PFSK-1 (cell line): ENCODE measurements around the gene SARDH.

ENCODE experiments used
- FOXP2 ChIP-seq: optimal IDR thresholded peaks from 2 replicates; pipeline ENCODE3; 2011; ENCODE audit warnings: borderline replicate concordance, control low read depth, inconsistent platforms; ENCODE audit not compliant: insufficient read depth; ENCODE audit errors: extremely low read length, extremely low read depth
- POLR2AphosphoS5 ChIP-seq: IDR thresholded peaks from 2 replicates; pipeline ENCODE4 v1.6.1; 2012; ENCODE audit warnings: low read depth, mild to moderate bottlenecking, control low read depth, low read length, moderate library complexity
- SIN3A ChIP-seq: IDR thresholded peaks from 2 replicates; pipeline ENCODE4 v1.6.1; 2012; ENCODE audit warnings: mild to moderate bottlenecking, low read length, moderate library complexity, borderline replicate concordance; ENCODE audit not compliant: insufficient read depth
- TAF1 ChIP-seq: IDR thresholded peaks from 2 replicates; pipeline ENCODE4 v1.6.1; 2012; ENCODE audit warnings: low read length, control low read depth, borderline replicate concordance; ENCODE audit not compliant: insufficient read depth
- TF ChIP-seq, protein P1 (sequence below), 2 experiments: IDR thresholded peaks; 2 replicates each; pipeline versions ENCODE4 v1.6.1 to v1.8.0; 2011 to 2012; ENCODE audit warnings: low read depth in 2 of 2, low read length in 2 of 2, control low read depth in 1 of 2, inconsistent platforms in 1 of 2, mild to moderate bottlenecking in 1 of 2, moderate library complexity in 1 of 2; ENCODE audit not compliant: insufficient read depth in 1 of 2

The SARDH gene

DNA sequence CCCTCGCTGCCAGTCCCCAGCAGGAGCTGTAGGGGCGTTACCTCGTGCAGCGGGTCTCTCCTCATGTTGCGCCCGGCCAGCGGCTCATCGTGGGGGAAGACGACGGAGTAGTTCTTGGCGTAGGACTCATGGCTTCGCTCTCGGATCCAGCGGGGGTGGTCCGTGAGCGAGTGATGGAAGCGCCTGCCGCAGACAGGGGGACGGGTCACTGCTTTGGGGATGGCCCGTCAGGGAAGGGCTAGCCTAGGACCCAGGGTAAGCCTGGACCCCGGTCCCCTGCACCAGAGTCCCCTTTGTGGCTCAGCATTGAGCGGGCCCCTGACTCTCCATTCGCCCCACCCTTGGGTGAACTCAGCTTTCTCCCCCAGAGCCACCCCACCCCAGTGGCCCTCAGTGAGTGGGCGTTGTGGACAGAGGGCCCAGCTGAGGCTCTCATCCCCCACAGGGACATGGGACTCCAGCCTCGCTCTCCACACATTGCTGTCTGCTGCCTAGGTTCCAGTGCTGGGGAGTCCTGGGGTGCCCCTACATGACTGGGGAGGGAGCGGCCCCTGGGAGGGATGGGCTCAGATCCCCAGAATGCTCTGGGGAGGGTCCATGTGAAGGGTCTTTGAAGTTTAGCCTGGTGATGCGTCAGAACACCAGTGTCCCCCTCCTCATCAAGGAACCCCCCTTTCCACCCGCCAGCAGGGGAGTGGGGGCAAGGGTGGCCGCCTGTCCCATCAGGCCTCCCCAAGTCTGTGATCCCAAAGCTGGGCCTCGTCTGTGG, 29.7 kb downstream of the SARDH start:
- no peak for TF ChIP-seq POLR2AphosphoS5
- TF ChIP-seq, protein P1, sequence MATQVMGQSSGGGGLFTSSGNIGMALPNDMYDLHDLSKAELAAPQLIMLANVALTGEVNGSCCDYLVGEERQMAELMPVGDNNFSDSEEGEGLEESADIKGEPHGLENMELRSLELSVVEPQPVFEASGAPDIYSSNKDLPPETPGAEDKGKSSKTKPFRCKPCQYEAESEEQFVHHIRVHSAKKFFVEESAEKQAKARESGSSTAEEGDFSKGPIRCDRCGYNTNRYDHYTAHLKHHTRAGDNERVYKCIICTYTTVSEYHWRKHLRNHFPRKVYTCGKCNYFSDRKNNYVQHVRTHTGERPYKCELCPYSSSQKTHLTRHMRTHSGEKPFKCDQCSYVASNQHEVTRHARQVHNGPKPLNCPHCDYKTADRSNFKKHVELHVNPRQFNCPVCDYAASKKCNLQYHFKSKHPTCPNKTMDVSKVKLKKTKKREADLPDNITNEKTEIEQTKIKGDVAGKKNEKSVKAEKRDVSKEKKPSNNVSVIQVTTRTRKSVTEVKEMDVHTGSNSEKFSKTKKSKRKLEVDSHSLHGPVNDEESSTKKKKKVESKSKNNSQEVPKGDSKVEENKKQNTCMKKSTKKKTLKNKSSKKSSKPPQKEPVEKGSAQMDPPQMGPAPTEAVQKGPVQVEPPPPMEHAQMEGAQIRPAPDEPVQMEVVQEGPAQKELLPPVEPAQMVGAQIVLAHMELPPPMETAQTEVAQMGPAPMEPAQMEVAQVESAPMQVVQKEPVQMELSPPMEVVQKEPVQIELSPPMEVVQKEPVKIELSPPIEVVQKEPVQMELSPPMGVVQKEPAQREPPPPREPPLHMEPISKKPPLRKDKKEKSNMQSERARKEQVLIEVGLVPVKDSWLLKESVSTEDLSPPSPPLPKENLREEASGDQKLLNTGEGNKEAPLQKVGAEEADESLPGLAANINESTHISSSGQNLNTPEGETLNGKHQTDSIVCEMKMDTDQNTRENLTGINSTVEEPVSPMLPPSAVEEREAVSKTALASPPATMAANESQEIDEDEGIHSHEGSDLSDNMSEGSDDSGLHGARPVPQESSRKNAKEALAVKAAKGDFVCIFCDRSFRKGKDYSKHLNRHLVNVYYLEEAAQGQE (IDR thresholded peaks at IDR 0.05; ENCODE audit: insufficient read depth in 1 of 2, low read depth in 2 of 2, low read length in 2 of 2), result no peak

DNA sequence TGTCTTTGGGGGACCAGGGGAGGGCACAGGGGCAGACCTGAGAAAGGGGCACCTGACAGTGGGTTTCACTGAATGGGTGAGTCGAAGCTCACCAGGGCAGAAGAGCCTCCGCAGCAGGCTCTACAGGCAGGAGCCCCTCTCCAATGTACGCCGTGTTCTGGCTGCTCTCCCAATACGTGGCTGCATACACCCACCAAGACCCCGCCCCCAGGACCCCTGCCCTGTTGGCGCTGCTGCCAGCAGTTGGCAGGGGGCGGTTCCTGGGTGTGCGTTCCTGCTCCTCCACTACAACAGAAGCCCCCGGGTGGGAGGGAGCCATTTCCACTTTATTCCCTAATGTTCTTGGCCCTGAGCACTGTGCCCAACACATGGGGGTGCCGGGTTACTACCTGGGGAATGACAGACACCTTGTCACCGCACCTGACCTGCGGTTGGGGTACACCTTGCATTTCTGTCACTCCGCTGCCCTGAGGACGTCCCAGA, 30.3 kb downstream of the SARDH start:
- TF ChIP-seq FOXP2 (no peak), SIN3A (no peak), TAF1 (no peak), POLR2AphosphoS5 (no peak)
- TF ChIP-seq, protein P1 (IDR thresholded peaks at IDR 0.05; ENCODE audit: insufficient read depth in 1 of 2, low read depth in 2 of 2, low read length in 2 of 2), result no peak

DNA sequence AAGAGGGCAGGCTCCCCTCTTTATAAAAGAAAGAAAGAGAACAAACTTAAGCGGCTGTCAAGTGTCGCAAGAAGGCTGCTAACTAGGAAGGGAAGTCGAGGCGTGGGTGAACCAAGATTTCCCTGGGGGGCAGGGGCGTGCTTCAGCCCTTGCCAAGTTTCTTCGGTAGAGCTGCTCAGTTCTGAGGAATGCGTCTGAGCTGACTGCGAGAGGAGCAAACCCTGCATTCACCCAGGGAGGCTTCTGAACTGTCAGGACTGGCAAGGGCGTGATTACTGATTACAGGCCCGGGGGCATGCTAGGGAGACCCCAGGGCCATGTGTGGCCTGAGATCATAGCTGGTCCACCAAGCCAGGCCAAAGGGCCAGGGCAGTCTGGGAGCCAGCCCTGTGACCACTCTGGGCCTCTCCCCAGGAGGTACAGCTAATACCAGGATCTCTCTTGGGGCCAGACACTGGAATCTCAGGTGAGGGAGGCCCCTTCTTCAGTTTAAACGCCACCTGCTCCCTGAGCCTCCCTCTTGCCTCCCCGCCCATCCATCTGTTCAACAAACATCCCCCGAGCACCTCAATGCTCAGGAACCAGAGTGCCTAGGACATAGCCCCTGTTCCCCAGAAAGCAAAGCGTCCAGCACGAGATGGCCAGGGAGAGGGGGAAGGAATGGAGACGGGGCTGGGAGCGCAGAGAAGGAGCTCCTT, 30.9 kb downstream of the SARDH start:
- TF ChIP-seq SIN3A, result no peak
- TF ChIP-seq FOXP2, result no peak
- no peak for TF ChIP-seq TAF1
- no peak for TF ChIP-seq POLR2AphosphoS5
- TF ChIP-seq, protein P1 (IDR thresholded peaks at IDR 0.05; ENCODE audit: insufficient read depth in 1 of 2, low read depth in 2 of 2, low read length in 2 of 2), result no peak

DNA sequence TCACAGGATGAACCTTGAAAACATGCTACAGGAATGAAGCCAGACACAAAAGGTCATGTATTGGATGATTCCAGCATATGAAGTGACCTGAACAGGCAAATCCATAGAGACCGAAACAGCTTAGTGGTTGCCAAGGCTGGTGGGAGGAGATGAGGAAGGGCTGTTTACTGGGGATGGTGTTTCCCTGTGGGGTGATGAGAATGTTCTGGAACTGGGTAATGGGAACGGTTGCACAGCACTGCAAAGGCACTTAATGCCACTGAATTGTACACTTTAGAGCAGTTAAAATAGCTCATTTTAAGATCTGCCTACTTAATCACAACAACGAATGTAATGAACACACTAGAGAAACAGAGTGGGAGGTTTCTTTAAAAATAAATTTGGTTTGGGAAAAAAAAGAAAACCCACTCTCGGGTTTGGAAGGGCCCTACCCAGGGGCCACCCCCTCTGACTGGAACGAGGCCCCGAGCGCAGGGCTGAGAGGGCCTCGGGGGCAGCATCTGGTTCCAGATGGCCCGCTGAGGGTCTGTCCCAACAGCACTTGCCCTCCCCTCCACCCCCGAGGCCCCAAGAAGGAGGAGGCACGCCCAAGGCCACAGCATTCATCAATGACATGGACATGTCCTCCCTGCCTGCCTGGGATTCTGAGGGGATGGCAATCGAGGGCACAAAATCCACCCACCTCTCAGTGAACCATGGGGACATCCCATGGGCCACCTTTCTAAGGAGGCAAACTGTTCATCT, 31.7 kb downstream of the SARDH start:
- TF ChIP-seq POLR2AphosphoS5 (no peak), TAF1 (no peak), SIN3A (no peak), FOXP2 (no peak)
- TF ChIP-seq, protein P1 (IDR thresholded peaks at IDR 0.05; ENCODE audit: insufficient read depth in 1 of 2, low read depth in 2 of 2, low read length in 2 of 2), result no peak
